Thyroid gland (tissue), 4 donors: ENCODE results near the gene PHF11.

Experiments
- POLR2A ChIP-seq, 2 donors: fragments of 450-650 bp; IDR thresholded peaks; one replicate each; pipeline ENCODE4 v1.6.1; 2017; ENCODE audit warnings: antibody characterized with exemption in 2 of 2, mild to moderate bottlenecking in 2 of 2, moderate library complexity in 1 of 2
- TF ChIP-seq, protein P1 (sequence below), 6 experiments: fragments of 200-600 bp in 3 of 6; fragments of 450-650 bp in 3 of 6; sonication (generic) in 3 of 6; IDR thresholded peaks; one replicate each; pipeline ENCODE4 v1.5.1; 2016 to 2019; ENCODE audit warnings: antibody characterized with exemption in 6 of 6, mild to moderate bottlenecking in 2 of 6, inconsistent platforms in 1 of 6, moderate library complexity in 1 of 6

DNA sequence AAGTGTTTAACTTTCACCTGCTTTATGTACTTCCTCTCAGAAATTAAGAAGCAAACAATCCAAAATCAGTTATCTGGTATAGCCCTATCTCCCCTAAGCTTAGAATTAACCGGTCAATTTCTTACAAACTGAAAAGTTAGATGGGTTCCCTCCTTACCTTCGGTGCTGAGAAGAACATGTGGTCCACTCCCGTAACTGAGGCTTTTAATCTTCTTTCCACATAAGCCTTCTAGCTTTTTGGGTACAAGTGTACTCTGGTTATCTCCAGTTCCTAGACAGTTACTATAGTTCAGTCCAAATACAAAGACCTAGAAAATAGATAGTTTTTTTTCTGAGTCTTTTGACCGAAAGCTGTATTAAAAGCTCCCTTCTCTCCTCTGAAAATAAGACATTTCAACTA lies 70.7 kb downstream of the PHF11 start:
- TF ChIP-seq, protein P1, sequence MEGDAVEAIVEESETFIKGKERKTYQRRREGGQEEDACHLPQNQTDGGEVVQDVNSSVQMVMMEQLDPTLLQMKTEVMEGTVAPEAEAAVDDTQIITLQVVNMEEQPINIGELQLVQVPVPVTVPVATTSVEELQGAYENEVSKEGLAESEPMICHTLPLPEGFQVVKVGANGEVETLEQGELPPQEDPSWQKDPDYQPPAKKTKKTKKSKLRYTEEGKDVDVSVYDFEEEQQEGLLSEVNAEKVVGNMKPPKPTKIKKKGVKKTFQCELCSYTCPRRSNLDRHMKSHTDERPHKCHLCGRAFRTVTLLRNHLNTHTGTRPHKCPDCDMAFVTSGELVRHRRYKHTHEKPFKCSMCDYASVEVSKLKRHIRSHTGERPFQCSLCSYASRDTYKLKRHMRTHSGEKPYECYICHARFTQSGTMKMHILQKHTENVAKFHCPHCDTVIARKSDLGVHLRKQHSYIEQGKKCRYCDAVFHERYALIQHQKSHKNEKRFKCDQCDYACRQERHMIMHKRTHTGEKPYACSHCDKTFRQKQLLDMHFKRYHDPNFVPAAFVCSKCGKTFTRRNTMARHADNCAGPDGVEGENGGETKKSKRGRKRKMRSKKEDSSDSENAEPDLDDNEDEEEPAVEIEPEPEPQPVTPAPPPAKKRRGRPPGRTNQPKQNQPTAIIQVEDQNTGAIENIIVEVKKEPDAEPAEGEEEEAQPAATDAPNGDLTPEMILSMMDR (IDR thresholded peaks at IDR 0.05): no peak
- no peak for TF ChIP-seq POLR2A (IDR thresholded peaks at IDR 0.05)
